SU-DHL-6 (cell line): ENCODE measurements around the gene RPS6KL1.

ENCODE experiments used
- H2AFZ ChIP-seq: fragments of 200-600 bp; sonication (generic); 2 replicates; pipeline ENCODE4 v1.6.1; 2014; ENCODE audit warnings: low read depth, mild to moderate bottlenecking, moderate library complexity, mixed read lengths, antibody characterized with exemption, low read length; ENCODE audit not compliant: severe bottlenecking
- H3F3A ChIP-seq: fragments of 200-600 bp; shearing (Covaris generic); 2 replicates; pipeline ENCODE4 v1.6.0; 2016; ENCODE audit warnings: antibody characterized with exemption, mild to moderate bottlenecking; ENCODE audit not compliant: insufficient read depth
- H3K27ac ChIP-seq: fragments of 200-600 bp; sonication (generic); 2 replicates; pipeline ENCODE4 v1.5.1; 2016; ENCODE audit warnings: low read depth, mild to moderate bottlenecking, low read length, moderate library complexity, mixed read lengths
- H3K27me3 ChIP-seq: fragments of 200-600 bp; sonication (generic), shearing (Covaris generic); 2 replicates; pipeline ENCODE4 v1.6.0; 2014; ENCODE audit warnings: mild to moderate bottlenecking, low read length
- H3K36me3 ChIP-seq: fragments of 200-600 bp; sonication (generic); 2 replicates; pipeline ENCODE4 v1.6.1; 2014; ENCODE audit warnings: mild to moderate bottlenecking, low read length, mixed read lengths
- H3K4me2 ChIP-seq: fragments of 300-600, 200-600 bp; shearing (Covaris generic), sonication (generic); 2 replicates; pipeline ENCODE4 v1.6.0; 2014; ENCODE audit warnings: low read length, low read depth, mild to moderate bottlenecking; ENCODE audit not compliant: poor library complexity, severe bottlenecking
- H3K4me3 ChIP-seq: fragments of 200-600 bp; sonication (generic); 2 replicates; pipeline ENCODE4 v1.5.1; 2014; ENCODE audit warnings: antibody characterized with exemption, low read length, mild to moderate bottlenecking, mixed read lengths; ENCODE audit not compliant: insufficient read depth, poor library complexity, severe bottlenecking
- H3K79me2 ChIP-seq: fragments of 200-600 bp; sonication (generic); 2 replicates; pipeline ENCODE4 v1.6.1; 2014; ENCODE audit warnings: mild to moderate bottlenecking, low read length, moderate library complexity; ENCODE audit not compliant: insufficient read depth
- H3K9ac ChIP-seq: fragments of 200-600 bp; sonication (generic); 2 replicates; pipeline ENCODE4 v1.7.0; 2014; ENCODE audit warnings: mild to moderate bottlenecking, low read length
- H3K9me2 ChIP-seq: fragments of 200-600 bp; sonication (generic); replicated peaks from 2 replicates; pipeline ENCODE4 v1.6.1; 2014; ENCODE audit warnings: low read length; ENCODE audit not compliant: insufficient read depth
- H3K9me3 ChIP-seq: fragments of 200-600 bp; sonication (generic); 2 replicates; pipeline ENCODE4 v1.6.1; 2014; ENCODE audit warnings: low read length, mixed read lengths; ENCODE audit not compliant: insufficient read depth
- H4K20me1 ChIP-seq: fragments of 200-600 bp; sonication (generic); 2 replicates; pipeline ENCODE4 v1.6.1; 2014; ENCODE audit warnings: low read depth, mild to moderate bottlenecking, antibody characterized with exemption, low read length, moderate library complexity, mixed read lengths
- CTCF ChIP-seq: fragments of 200-600 bp; sonication (generic); IDR thresholded peaks from one replicate; pipeline ENCODE4 v1.5.1; 2017; ENCODE audit warnings: antibody characterized with exemption, mild to moderate bottlenecking, low read length, moderate library complexity; ENCODE audit not compliant: insufficient read depth, poor library complexity, severe bottlenecking
- EZH2phosphoT487 ChIP-seq: fragments of 200-600 bp; sonication (generic), shearing (Covaris generic); conservative IDR thresholded peaks from 2 replicates; pipeline ENCODE4 v1.6.1; 2018; ENCODE audit warnings: mild to moderate bottlenecking, antibody characterized with exemption, low read length, moderate library complexity, mixed read lengths

The RPS6KL1 gene

GRCh38 chr14:74896400-74896799 lies 26.7 kb downstream of the RPS6KL1 start:
- H3K9me2 ChIP-seq: no peaks in the 10 kb centered on the region
- no peak overlapping the region for H3K9ac ChIP-seq
- H3K4me2 ChIP-seq: no peak overlapping the region
- no peak overlapping the region for H3K4me3 ChIP-seq
- no peaks in the 10 kb centered on the region for H3K9me3 ChIP-seq
- no peaks in the 10 kb centered on the region for H3F3A ChIP-seq
- H3K36me3 ChIP-seq: peaks cover 65% of the 10 kb centered on the region
- no peak for TF ChIP-seq CTCF
- no peak for TF ChIP-seq EZH2phosphoT487
- no peak overlapping the region for H3K27ac ChIP-seq
- H4K20me1 ChIP-seq: no peaks in the 10 kb centered on the region
- H3K27me3 ChIP-seq: no peaks in the 10 kb centered on the region
- no peaks in the 10 kb centered on the region; the same call in 1 of the 2 replicates for H3K79me2 ChIP-seq
- no peak overlapping the region for H2AFZ ChIP-seq

GRCh38 chr14:74893614-74894091 lies 29.4 kb downstream of the RPS6KL1 start:
- H3F3A ChIP-seq: no peaks in the 10 kb centered on the region
- H3K4me2 ChIP-seq: no peak overlapping the region
- no peaks in the 10 kb centered on the region for H3K27me3 ChIP-seq
- peaks cover 5% of the 10 kb centered on the region; the same call in 1 of the 2 replicates for H3K79me2 ChIP-seq
- no peak overlapping the region for H3K27ac ChIP-seq
- no peaks in the 10 kb centered on the region for H3K9me3 ChIP-seq
- no peak overlapping the region for H2AFZ ChIP-seq
- TF ChIP-seq EZH2phosphoT487 (no peak), CTCF (no peak)
- no peaks in the 10 kb centered on the region for H3K9me2 ChIP-seq
- peaks cover 49% of the 10 kb centered on the region for H3K36me3 ChIP-seq
- H3K4me3 ChIP-seq: no peak overlapping the region
- H3K9ac ChIP-seq: no peak overlapping the region
- H4K20me1 ChIP-seq: no peaks in the 10 kb centered on the region

GRCh38 chr14:74892745-74893144 lies 30.3 kb downstream of the RPS6KL1 start:
- no peaks in the 10 kb centered on the region for H3F3A ChIP-seq
- H2AFZ ChIP-seq: no peak overlapping the region
- TF ChIP-seq EZH2phosphoT487: no peak
- TF ChIP-seq CTCF: no peak
- H3K36me3 ChIP-seq: peaks cover 46% of the 10 kb centered on the region
- no peak overlapping the region for H3K27ac ChIP-seq
- H3K79me2 ChIP-seq: peaks cover 14% of the 10 kb centered on the region
- no peaks in the 10 kb centered on the region for H3K9me3 ChIP-seq
- H3K4me3 ChIP-seq: no peak overlapping the region
- H3K4me2 ChIP-seq: no peak overlapping the region
- no peaks in the 10 kb centered on the region; the same call in 1 of the 2 replicates for H4K20me1 ChIP-seq
- H3K27me3 ChIP-seq: no peaks in the 10 kb centered on the region
- no peak overlapping the region for H3K9ac ChIP-seq
- no peaks in the 10 kb centered on the region for H3K9me2 ChIP-seq
